Activated gamma-delta T cell (primary cell): ENCODE data around the gene SLC25A12.
A peak's percentile ranks its signal among the peaks of the same experiment; 100 is the strongest.
"Not testable (repeated sequence)": the region's sequence is repeated elsewhere in the genome, so short reads cannot be mapped to it uniquely, and the experiment has no call there.

ENCODE experiments used
- DNase-seq: peaks from one replicate; lab custom pipeline; 2025; lab: John Stamatoyannopoulos, UW
- total RNA-seq, 2 donors: gene quantifications; one replicate each; lab custom pipeline; 2026; lab: John Stamatoyannopoulos, UW

SLC25A12 gene, protein sequence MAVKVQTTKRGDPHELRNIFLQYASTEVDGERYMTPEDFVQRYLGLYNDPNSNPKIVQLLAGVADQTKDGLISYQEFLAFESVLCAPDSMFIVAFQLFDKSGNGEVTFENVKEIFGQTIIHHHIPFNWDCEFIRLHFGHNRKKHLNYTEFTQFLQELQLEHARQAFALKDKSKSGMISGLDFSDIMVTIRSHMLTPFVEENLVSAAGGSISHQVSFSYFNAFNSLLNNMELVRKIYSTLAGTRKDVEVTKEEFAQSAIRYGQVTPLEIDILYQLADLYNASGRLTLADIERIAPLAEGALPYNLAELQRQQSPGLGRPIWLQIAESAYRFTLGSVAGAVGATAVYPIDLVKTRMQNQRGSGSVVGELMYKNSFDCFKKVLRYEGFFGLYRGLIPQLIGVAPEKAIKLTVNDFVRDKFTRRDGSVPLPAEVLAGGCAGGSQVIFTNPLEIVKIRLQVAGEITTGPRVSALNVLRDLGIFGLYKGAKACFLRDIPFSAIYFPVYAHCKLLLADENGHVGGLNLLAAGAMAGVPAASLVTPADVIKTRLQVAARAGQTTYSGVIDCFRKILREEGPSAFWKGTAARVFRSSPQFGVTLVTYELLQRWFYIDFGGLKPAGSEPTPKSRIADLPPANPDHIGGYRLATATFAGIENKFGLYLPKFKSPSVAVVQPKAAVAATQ
- total RNA-seq: 28.2 to 30.7 reads per million in 2 donors

DNA sequence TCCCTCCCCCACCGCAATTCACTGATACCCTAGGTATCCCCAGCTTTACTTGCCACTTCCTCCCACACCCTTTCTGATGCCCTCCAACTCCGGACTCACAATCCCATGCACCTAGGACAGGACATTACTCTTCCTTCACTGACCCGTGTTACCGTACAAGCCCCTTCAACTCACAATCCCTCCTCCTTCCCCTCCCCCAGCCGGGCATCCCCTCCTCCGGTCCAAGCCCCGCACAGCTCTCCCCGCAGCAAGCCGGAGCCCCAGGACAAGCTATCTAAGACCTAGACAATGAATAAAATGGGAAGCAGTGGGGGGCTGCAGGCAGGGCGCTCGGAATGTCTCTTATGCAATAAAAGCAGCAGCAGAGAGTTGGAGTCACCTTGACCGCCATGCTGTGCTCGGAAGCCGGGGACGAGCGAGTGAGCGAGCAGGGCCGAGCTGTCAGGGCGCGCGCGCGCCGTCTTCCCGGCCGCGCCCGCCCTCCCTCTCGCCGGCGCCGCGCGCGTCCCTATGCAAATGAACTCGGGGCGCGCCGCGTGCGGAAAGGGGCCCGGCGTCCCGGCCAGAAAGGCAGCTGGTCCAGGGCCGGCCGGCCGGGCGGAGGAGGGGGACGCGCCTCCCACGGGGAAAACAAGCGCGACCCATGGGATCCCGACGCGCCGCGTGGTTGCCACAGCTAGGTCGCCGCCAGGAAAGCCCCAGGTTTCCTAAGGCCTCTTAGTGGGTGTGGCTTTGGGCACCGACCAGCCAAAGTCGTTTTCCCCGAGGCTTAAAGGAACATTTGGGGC, at the start of gene SLC25A12:
TSS of gene SLC25A12 (minus strand) at position 421 of the 788 bp plus-strand sequence. CDS start at position 391, 30 bp downstream.
- DNase-seq: peak; percentile 52

DNA sequence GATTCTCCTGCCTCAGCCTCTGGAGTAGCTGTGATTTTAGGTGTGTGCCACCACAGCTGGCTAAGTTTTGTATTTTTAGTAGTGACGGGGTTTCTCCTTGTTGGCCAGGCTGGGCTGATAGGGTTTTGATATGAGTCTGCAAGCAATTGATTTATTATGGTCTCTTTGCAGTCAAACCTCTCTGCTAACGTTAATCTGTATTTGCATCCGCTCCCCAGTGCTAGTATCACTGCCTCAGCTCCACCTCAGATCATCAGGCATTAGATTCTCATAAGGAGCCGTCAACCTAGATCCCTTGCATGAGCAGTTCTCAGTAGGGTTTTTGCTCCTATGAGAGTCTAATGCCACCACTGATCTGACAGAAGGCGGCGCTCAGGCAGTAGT, 47.3 kb upstream of the SLC25A12 start:
- no peak for DNase-seq

DNA sequence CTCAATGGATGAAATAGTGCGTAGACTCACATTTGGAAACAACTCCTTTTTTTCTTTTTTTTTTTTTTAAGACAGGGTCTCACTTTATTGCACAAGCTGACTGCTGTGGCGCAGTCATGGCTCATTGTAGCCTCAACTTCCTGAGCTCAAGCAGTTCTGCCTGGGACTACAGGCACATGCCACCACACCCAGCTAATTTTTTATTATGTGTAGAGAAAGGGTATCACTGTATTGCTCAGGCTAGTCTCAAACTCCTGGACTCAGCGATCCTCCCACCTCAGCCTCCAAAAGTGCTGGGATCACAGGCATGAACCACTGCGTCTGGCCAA, 45.7 kb upstream of the SLC25A12 start:
- no peak for DNase-seq

DNA sequence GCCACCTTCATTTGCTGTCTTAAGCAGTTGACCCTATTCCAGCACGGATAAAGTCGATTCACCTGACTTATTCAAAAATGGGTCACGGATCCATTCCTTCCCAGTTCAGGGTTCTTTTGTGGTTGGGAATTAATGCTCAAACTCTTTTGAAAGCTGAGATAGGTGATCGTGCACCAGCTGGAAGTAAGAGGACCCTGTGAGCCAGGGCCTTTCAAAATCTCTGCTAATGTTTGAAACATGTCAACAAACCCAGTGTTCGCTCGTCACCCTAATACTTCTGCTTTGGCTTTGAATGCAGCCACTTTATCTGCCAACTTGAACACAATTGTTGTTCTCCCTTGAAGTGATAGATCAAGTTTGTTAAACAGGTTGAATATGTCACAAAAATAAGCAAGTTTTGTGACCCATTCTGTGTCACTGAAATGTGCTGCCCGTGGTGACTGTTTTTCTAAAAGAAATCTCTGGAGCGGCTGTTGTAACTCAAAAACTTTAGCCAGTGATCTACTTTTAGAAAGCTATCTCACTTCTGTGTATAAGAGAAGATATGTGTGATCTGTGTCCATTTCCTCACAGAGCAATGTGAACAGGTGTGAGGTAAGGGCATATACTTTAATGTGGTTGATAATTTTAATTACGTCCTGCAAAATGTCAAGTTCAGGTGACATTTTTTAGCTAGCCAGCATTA, 45.2 kb upstream of the SLC25A12 start:
- no peak for DNase-seq

DNA sequence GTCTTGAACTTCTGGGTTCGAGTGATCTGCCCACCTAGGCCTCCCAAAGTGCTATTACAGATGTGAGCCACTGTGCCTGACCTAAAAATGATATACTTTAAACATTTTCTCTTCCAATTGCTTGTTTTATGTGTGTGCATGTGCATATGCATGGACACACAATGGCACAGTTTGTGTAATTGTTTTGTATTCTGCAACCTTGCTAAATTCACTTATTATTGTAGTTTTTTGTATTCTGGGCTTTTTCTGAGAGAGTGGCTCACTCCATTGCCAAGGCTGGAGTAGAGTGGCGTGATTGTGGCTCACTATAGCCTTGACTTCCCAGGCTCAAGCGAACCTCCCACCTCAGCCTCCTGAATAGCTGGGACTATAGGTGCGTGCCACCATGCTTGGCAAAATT, 36.3 kb upstream of the SLC25A12 start:
- DNase-seq: no peak

DNA sequence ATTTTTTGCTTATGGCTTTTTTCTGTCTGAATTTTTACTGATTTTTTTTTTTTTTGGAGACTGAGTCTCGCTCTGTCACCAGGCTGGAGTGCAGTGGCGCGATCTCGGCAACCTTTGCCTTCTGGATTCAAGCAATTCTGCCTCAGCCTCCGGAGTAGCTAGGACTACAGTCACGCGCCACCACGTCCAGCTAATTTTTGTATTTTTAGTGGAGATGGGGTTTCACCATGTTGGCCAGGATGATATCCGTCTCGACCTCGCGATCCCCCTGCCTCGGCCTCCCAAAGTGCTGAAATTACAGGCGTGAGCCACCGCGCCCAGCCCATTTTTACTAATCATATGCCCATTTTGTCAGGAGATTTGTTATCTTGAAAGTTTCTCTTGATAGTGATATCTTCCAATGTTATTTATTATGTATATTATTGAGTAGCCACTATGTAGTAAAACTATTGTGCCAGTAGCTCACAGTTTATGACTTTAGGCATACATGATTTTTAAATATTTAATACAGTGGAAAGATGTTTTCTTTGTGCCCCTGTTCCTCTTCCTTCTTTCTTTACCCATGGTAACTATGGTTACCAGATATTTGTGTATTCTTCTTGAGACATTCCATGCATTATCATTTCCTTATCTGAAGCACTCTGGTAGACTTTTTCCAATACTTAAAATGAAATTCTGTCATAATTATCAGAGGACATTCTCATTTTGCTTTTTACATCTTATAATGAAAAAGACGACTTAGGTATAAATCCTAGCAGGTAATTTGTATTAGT, 30.3 kb upstream of the SLC25A12 start:
- no peak for DNase-seq

DNA sequence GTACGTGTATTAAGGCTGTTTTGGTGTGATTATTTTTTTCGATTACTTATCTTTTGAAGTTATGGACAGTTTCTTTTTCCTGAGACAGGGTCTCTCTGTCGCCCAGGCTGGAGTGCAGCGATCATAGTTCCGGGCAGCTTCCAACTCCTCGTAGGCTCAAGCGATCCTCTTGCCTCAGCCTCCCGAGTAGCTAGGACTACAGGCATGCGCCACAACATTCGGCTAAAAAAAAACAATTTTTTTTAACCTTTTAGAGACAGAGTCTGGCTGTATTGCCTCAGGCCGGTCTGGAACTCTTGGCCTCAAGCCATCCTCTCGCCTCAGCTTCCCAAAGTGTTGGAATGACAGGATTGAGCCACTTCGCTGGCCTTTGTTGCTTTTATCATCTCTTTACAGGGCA, 29.2 kb upstream of the SLC25A12 start:
- DNase-seq: no peak

DNA sequence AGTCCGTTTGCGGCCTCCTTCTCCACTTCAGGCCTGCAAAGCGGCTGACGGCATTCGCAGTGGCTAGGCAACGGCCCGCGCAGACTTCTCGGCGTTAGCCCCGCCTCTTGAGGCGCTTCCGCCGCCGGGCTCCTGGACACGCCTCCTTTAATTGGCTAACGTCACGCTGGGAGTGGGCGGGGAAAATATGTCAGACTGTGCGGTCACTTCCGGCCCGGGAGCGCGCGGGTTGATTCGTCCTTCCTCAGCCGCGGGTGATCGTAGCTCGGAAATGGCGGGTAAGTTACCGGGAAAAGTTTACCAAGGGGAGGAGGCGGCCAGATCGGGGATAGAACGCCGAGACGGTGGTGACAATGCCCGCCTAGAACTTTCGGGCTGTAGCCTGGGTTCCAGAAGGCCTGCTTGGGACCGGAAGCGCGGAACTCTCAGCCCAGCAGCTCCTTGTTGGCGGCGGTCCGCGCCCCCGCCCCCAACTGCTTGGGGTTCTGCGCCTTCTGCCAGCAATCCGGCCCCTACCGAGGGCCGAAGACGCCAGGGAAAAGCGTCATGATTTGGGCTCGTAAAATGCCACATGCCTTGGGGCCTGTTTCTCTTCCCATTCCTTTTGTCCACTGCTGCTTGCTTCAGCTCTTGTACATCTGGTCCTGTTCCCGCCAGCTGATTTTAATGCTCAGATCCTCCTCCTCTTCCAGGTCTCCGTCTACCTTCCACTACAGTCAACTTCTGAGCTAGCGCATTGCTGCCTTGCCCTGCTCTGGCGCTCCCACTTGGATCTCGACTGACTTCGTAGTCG, 28.4 kb upstream of the SLC25A12 start, which contains the start of gene HAT1:
TSS of gene HAT1 (plus strand) at position 232 of the 793 bp plus-strand sequence. CDS start at position 272, 40 bp downstream.
- DNase-seq: peak; percentile 85

DNA sequence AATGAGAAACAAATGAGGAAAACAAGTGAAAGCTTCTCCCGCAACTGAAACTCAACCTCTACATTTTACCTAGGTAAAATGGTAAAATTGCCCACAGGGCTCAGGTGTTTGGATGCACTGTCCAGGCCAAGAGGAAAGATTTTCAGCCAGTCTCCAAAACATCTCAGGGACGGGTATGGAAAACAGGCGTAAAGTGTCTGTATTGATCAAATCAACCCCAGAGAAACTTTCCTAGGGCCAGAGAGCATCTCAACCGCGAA, 27.9 kb upstream of the SLC25A12 start:
- DNase-seq: no peak

DNA sequence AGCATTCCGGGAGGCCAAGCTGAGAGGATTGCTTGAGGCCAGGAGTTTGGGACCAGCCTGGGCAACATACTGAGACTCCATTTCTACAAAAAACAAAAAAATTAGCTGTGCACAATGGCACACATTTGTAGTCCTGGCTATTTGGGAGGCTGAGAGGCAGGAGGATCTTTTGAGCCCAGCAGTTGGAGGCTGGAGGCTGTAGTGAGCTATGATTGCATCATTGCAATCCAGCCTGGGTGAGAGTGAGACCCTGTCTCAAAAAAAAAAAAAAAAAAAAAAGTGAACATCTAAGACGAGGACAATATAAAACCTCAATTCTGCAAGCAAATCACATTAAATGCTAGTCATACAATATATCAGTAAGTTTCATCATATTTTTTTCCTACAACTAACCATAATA, 25.4 kb upstream of the SLC25A12 start:
- no peak for DNase-seq

DNA sequence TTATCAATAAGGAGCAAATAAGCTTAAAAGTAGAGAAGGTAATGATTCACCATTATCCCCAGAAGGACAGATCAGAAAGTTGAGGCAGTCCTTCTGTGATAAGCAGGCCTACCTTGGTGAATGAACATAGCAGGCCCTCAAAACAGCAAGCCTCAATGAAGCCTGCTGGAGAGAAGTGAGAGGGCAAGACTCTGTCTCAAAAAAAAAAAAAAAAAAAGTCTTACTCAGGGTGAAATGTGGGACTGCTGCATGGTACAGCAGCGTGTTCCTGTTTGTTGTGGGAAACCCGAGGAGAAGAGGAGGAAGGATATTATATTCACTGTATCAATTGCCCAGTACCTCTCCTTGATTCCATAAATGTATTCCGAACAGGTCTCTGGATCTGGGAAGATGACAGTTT, 19.5 kb upstream of the SLC25A12 start:
- no peak for DNase-seq

DNA sequence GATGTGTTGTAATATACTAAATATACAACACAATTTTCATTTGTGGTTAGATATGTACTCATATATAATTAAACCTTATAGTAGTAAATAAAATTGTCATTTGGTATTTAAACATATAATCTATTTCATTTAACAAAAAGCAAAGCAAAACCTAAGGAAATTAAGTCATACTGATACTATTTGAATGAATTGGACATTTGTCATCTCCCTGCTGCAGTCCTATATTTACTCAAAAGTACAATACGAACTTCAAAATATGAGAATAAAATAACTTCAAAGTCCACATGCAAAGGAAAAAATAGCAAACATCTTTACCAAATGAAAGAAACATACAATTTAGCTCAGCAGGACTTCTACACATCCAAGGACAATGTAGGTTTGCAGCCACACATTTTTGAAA, 16.4 kb upstream of the SLC25A12 start:
- no peak for DNase-seq

DNA sequence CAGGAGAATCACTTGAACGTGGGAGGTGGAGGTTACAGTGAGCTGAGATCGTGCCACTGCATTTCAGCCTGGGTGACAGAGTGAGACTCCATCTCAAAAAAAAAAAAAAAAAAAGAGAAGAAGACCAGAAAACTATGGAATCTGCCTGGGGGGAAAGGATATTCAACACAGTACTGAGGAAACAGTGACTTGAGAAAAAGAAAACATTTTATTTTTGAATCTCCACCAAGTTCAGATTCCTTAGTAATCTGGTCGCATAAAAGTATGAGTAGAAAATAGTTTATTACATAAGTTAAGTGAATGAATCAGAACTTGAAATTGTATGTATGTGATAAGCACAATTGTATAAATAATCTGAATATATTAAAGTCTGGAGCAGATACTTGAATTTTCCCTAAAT, 15.2 kb upstream of the SLC25A12 start:
- DNase-seq: no peak

DNA sequence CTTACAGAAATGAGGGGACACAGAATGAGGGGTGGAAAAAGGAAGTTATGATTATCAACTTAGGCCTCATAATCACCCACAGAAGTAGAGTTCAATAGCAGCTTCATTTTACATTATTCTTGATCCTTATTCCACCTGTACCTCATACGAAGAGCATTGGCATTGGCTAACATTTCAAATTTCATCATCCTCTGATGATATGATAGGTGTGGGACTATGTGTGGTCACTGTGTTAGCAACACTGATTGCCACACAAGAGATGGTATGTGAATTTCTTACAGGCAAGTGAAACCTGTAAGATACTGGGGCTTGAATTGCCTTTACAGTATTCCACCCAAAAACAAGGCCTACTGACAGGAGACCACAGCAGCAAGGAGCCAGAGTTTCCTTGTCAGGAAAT, 14.2 kb upstream of the SLC25A12 start:
- no peak for DNase-seq

DNA sequence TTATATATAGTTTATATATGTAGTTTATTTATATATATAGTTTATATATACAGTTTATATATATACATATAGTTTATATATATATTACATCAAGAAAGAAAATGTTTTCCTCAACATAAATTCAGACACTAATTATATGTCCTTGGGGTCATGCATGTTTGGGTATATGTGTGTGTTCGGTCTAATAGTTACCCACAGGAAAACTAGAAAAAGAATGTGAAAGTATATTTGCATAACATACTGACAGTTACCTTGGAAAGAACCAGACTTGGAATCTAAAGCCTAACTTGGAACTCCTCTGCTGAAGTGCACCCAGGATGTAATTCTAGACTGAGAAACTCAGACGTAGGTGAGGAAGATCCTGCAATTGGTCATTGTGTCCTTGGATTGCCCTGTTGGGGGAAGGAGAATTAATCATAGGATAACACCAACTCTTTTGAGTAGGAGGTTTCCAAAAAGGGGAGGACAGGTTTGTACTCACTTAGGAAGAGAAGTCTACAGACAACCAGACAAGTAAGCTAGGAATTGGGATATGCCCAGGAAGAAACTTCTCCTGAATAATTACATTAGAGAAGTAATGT, 8.9 kb upstream of the SLC25A12 start:
- DNase-seq: no peak

DNA sequence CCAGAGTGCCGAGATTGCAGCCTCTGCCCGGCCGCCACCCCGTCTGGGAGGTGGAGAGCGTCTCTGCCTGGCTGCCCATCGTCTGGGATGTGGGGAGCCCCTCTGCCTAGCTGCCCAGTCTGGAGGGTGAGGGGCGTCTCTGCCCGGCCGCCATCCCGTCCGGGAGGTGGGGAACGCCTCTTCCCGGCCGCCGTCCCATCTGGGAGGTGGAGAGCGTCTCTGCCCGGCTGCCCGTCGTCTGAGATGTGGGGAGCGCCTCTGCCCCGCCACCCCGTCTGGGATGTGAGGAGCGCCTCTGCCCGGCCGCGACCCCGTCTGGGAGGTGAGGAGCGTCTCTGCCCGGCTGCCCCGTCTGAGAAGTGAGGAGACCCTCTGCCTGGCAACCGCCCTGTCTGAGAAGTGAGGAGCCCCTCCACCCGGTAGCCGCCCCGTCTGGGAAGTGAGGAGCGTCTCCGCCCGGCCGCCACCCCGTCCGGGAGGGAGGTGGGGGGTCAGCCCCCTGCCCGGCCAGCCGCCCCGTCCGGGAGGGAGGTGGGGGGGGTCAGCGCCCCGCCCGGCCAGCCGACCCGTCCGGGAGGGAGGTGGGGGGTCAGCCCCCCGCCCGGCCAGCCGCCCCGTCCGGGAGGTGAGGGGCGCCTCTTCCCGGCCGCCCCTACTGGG, 5.7 kb upstream of the SLC25A12 start:
- DNase-seq: not testable (repeated sequence)

DNA sequence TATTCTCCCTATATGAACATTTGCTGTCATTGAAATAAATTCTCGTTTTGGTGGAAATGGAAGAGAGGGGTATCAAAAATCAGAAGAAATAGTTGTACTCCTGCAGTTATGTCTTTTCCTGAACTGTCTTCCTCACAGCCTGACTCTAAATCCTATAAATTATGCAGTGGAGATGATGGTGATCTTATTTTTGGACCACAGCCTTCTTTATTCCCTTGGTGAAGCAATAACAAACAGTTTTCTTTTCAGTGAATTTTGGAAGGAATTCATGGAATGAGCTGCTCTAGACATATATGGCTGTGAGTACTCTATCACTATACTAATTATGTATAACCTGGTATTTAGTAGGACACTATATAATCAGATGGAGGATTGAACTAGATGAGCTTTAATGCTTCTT, 1.7 kb upstream of the SLC25A12 start:
- DNase-seq: no peak

DNA sequence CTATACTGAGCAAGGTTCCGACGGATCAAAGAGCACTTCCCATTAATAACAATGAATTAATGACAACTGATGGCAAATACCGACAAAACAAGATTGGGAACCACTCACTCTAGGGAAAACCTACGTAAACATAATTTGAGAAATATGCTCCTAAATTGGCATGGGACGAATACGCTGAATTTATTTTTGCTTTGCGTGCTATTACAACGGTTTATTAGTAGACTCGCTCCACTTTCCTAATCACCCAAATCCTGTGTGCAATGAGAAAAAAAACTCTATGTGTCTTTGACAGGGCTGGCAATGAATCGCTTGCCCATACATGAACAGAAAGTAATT, 536 bp upstream of the SLC25A12 start:
- no peak for DNase-seq

DNA sequence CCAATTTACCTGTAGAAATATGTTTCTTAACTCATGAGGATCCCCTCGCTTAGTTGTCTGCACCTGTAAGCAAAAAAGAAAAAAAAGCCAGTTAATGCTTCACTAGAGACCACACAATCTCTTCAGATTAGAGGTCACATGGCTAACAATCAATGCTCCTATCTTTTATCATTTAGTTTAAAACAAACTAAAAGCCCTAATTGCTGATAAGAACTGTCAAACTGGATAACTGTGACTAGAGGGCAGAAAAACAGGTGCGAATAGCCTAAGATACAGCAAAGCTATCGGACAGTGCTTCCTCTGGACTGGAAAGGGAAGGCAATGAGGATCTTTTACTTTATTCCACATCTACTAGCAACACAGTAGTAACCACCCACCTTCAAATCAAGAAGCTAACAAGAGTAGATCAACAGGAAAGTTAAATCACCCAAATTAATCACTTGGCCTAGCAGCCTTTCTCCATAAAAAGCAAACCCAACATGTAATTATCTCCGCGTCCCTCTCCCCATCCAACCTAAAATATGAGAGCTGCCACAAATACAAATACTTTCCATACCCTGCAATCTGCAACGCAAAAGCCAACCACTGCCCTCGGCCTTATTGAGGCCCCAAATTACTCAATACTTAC, 734 bp downstream of the SLC25A12 start:
- no peak for DNase-seq
